Neural crest cell (in vitro differentiated cells): ENCODE results near the gene DNMBP. TPM values are rescaled to one million over a fixed set of nuclear protein-coding genes. Genes with fewer than 3 reads are reported as not detected.

ENCODE experiments used
- DNase-seq: peaks from one replicate; pipeline ENCODE4 v3.0.0; 2021; ENCODE audit warnings: low read depth, mixed read lengths, low spot score
- H3K27ac Mint-ChIP-seq: one replicate; pipeline ENCODE4 v1.8.0; 2021; ENCODE audit warnings: mild to moderate bottlenecking, mixed read lengths; ENCODE audit not compliant: unreplicated experiment
- H3K27me3 Mint-ChIP-seq: 2 replicates; pipeline ENCODE4 v1.8.0; 2021; ENCODE audit warnings: low read depth, mild to moderate bottlenecking, mixed read lengths
- H3K36me3 Mint-ChIP-seq: 2 replicates; pipeline ENCODE4 v1.8.0; 2021; ENCODE audit warnings: low read depth, mild to moderate bottlenecking, mixed read lengths
- H3K4me1 Mint-ChIP-seq: 2 replicates; pipeline ENCODE4 v1.8.0; 2021; ENCODE audit warnings: mixed read lengths
- H3K4me3 Mint-ChIP-seq: one replicate; pipeline ENCODE4 v1.8.0; 2021; ENCODE audit warnings: mild to moderate bottlenecking, mixed read lengths
- H3K9me3 Mint-ChIP-seq: 2 replicates; pipeline ENCODE4 v1.8.0; 2021; ENCODE audit warnings: mixed read lengths
- CTCF ChIP-seq: fragments of 200-600 bp; sonication (generic); conservative IDR thresholded peaks from 2 replicates; pipeline ENCODE4 v1.5.0; 2021; ENCODE audit warnings: antibody characterized with exemption, mild to moderate bottlenecking
- total RNA-seq: library from RNA; stranded (reverse); gene quantifications from 2 replicates; pipeline ENCODE4 v1.2.1, GENCODE V29; 2021

Gene DNMBP
- total RNA-seq, 1 donor from 2014 or later: 17.8 TPM

- peaks cover 3% of the 10 kb centered on the region for H3K36me3 Mint-ChIP-seq
- TF ChIP-seq CTCF: no peak
- no peak for DNase-seq
- H3K4me1 Mint-ChIP-seq: peaks cover 8% of the 10 kb centered on the region
- no peak overlapping the region for H3K4me3 Mint-ChIP-seq
- no peaks in the 10 kb centered on the region for H3K9me3 Mint-ChIP-seq
- no peak overlapping the region for H3K27ac Mint-ChIP-seq
- H3K27me3 Mint-ChIP-seq: no peaks in the 10 kb centered on the region
Measured at GRCh38 chr10:99975106-99975829, 34.5 kb downstream of the DNMBP start.

- no peaks in the 10 kb centered on the region for H3K27me3 Mint-ChIP-seq
- DNase-seq: no peak
- H3K4me1 Mint-ChIP-seq: peaks cover 8% of the 10 kb centered on the region
- peak; percentile 45 for TF ChIP-seq CTCF
- H3K36me3 Mint-ChIP-seq: peaks cover 6% of the 10 kb centered on the region
- no peak overlapping the region for H3K4me3 Mint-ChIP-seq
- no peak overlapping the region for H3K27ac Mint-ChIP-seq
- H3K9me3 Mint-ChIP-seq: no peaks in the 10 kb centered on the region
Measured at GRCh38 chr10:99973190-99973589, 36.6 kb downstream of the DNMBP start.

- Mint-ChIP-seq H3K4me3 (no peak overlapping the region), H3K4me1 (peaks cover 9% of the 10 kb centered on the region), H3K27me3 (no peaks in the 10 kb centered on the region), H3K9me3 (no peaks in the 10 kb centered on the region), H3K36me3 (peaks cover 6% of the 10 kb centered on the region), H3K27ac (no peak overlapping the region)
- no peak for DNase-seq
- no peak for TF ChIP-seq CTCF
Measured at GRCh38 chr10:99967961-99968360, 41.8 kb downstream of the DNMBP start.

GRCh38 chr10:99966306-99966705 lies 43.4 kb downstream of the DNMBP start:
- DNase-seq: no peak
- H3K9me3 Mint-ChIP-seq: no peaks in the 10 kb centered on the region
- H3K27ac Mint-ChIP-seq: no peak overlapping the region
- H3K4me3 Mint-ChIP-seq: no peak overlapping the region
- no peaks in the 10 kb centered on the region for H3K27me3 Mint-ChIP-seq
- TF ChIP-seq CTCF: no peak
- peaks cover 6% of the 10 kb centered on the region for H3K36me3 Mint-ChIP-seq
- H3K4me1 Mint-ChIP-seq: peaks cover 20% of the 10 kb centered on the region

- H3K9me3 Mint-ChIP-seq: no peaks in the 10 kb centered on the region
- no peak overlapping the region for H3K4me3 Mint-ChIP-seq
- TF ChIP-seq CTCF: no peak
- peaks cover 6% of the 10 kb centered on the region for H3K36me3 Mint-ChIP-seq
- peaks cover 20% of the 10 kb centered on the region for H3K4me1 Mint-ChIP-seq
- no peak for DNase-seq
- no peak overlapping the region for H3K27ac Mint-ChIP-seq
- no peaks in the 10 kb centered on the region for H3K27me3 Mint-ChIP-seq
Measured at GRCh38 chr10:99965700-99966099, 44.0 kb downstream of the DNMBP start.
